Tibial nerve (tissue), 4 donors: ENCODE results near the gene AHNAK. TPM values are rescaled to one million over a fixed set of nuclear protein-coding genes. Genes with fewer than 3 reads are reported as not detected.

ENCODE experiments used
- DNase-seq, 2 donors: peaks; one replicate each; pipeline ENCODE4 v3.0.0-alpha.2; 2019; ENCODE audit warnings: low spot score in 2 of 2
- H3K27ac ChIP-seq, 4 donors: fragments of 200-600 bp; sonication (generic) in 3 of 4; one replicate each; pipeline ENCODE4 v1.5.1; 2017 to 2019; ENCODE audit warnings: mild to moderate bottlenecking in 1 of 4
- H3K27me3 ChIP-seq, 2 donors: fragments of 200-600 bp; sonication (generic) in 1 of 2; one replicate each; pipeline versions ENCODE4 v1.5.1 to v1.6.0; 2017 to 2019
- H3K36me3 ChIP-seq, 3 donors: fragments of 200-600 bp; sonication (generic); one replicate each; pipeline ENCODE4 v1.5.1; 2018 to 2019
- H3K4me1 ChIP-seq, 4 donors: fragments of 200-600 bp; sonication (generic) in 3 of 4; one replicate each; pipeline ENCODE4 v1.5.1; 2017 to 2019
- H3K4me3 ChIP-seq, 4 donors: fragments of 200-600 bp; sonication (generic) in 3 of 4; one replicate each; pipeline ENCODE4 v1.5.1; 2017 to 2019; ENCODE audit warnings: mild to moderate bottlenecking in 1 of 4, moderate library complexity in 1 of 4
- H3K9me3 ChIP-seq, 4 donors: fragments of 200-600 bp; sonication (generic) in 3 of 4; one replicate each; pipeline ENCODE4 v1.5.1; 2017 to 2019
- CTCF ChIP-seq, 5 experiments: fragments of 200-600 bp in 3 of 5; fragments of 450-650 bp in 2 of 5; sonication (generic) in 3 of 5; IDR thresholded peaks; one replicate each; pipeline ENCODE4 v1.5.1; 2016 to 2019; ENCODE audit warnings: antibody characterized with exemption in 5 of 5, mild to moderate bottlenecking in 3 of 5, moderate library complexity in 2 of 5
- EP300 ChIP-seq, 2 donors: sonication (generic); formaldehyde crosslinking; IDR thresholded peaks; one replicate each; pipeline ENCODE4 v1.6.1; 2017; ENCODE audit warnings: antibody characterized with exemption in 2 of 2, mild to moderate bottlenecking in 1 of 2
- POLR2A ChIP-seq, 2 donors: fragments of 450-650 bp; IDR thresholded peaks; one replicate each; pipeline ENCODE4 v1.6.1; 2017; ENCODE audit warnings: antibody characterized with exemption in 2 of 2, mild to moderate bottlenecking in 2 of 2, moderate library complexity in 2 of 2
- WGBS, 2 donors: methylation state at CpG; one replicate each; pipeline ENCODE4 v1.1.5; 2018; 5-methylcytosine and 5-hydroxymethylcytosine counted together
- total RNA-seq, 4 donors: library from RNA; depleted of rRNA; stranded (reverse); fragments of >200 nt; gene quantifications; one replicate each; pipeline ENCODE4 v1.1.0, GENCODE V29; 2016

The AHNAK gene
- total RNA-seq, 4 donors from 2014 or later = 1,417 to 3,061 (median 2,562) TPM

DNA sequence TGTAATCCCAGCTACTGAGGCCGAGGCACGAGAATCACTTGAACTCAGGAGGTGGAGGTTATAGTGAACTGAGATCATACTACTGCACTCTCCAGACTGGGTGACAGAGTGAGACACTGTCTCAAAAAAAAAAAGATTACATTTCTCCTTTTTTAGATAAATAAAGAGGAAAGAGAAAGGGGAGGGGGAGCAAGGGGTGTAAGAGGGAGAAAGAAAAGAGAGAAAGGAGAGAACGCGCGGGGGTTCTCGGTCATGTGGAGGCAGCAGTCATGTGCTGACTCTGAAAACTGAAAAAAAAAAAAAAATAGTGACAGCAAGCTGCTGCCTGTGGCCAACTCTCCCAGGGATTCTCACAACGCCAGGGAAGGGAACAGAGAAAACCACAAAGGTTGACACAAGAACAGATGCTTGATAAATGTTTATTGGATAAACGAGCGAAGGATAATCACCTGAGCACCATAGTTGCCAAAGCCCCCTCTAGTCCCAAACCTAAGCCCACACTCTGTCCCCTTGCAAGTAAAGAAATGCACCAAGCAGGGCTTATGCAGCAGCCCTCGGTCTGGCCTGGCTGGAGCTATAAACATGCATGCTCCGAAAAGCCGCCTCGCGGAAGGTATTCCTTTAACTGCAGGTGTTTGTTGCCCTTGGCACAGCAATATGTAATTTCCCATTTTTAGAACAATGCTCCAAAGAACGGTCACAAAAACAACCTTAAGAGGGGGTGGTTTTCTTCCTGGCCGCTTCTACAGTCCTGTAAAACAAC lies 113.3 kb downstream of the AHNAK start:
- DNase-seq = peak in 1 of 2 donors; percentile 35
- Histone ChIP-seq H3K4me3 (no peak overlapping the region), H3K36me3 (no peaks in the 10 kb centered on the region), H3K27ac (peak overlapping the region; percentile 75 to 96 (median 87)), H3K27me3 (no peaks in the 10 kb centered on the region), H3K4me1 (peaks cover 0 to 85% (median 53%) of the 10 kb centered on the region in 4 donors), H3K9me3 (no peaks in the 10 kb centered on the region)
- TF ChIP-seq EP300 (IDR thresholded peaks at IDR 0.05) (no peak), POLR2A (IDR thresholded peaks at IDR 0.05) (no peak)
- 27 to 33% methylated on average over 16 of the region's 16 CpGs for WGBS, 2 donors

DNA sequence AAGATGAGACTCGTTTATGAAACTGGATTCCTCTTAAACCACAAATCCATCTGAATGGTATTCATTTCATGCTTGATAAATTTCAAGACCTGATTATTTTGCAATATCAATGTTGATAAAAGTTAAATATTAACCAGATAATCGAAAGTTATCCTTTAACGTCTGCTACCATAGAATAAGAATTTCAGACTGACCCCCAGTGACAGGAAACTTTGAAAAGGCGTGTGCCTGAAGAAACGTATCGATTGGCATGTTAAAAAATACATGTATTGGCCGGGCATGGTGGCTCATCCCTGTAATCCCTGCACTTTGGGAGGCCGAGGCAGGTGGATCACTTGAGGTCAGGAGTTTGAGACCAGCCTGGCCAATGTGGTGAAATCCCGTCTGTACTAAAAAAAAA lies 113.9 kb downstream of the AHNAK start:
- DNase-seq = no peak
- Histone ChIP-seq H3K27me3 (no peaks in the 10 kb centered on the region), H3K4me3 (no peak overlapping the region), H3K4me1 (peaks cover 0 to 90% (median 55%) of the 10 kb centered on the region in 4 donors), H3K36me3 (no peaks in the 10 kb centered on the region), H3K27ac (peak overlapping the region; percentile 75 to 96 (median 87)), H3K9me3 (no peaks in the 10 kb centered on the region)
- TF ChIP-seq POLR2A (IDR thresholded peaks at IDR 0.05) (no peak), CTCF (IDR thresholded peaks at IDR 0.05) (no peak), EP300 (IDR thresholded peaks at IDR 0.05) (no peak)
- 69 to 70% methylated on average over 9 of the region's 9 CpGs for WGBS, 2 donors

DNA sequence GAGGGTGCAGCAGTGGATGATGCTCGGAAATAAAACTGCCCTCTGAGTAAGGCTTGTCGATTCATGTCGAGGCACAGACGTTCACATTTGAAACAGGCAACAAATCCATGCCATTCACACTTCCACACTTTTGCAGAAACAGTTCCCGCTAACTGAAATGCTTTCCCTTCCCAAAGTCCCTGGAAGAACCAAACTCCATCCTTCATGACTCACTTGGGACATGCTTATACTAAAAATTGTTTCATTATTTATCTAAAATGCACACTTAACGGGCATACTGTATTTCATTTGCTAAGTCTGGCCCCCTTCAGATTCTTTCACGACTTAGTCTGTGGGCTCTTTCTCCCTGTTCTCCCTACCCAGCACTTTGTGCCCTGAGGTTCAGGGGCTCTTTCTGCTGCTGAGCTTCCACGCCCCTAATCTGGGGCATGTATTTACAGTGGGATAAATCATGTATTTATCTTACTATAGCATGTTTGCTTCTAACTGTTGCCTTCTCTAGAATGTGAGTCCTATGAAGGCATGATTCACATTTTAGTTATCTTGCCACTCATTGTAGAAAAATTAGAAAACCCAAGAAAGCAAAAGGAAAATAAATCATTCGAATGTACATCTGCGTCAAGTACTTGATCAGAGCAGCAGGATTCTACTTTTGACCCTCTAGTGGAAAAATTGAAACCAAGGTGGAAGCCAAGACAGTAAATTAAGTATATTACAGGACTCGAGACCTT lies 115.3 kb downstream of the AHNAK start:
- Histone ChIP-seq H3K4me1 (peaks cover 0 to 99% (median 57%) of the 10 kb centered on the region in 4 donors), H3K9me3 (no peaks in the 10 kb centered on the region), H3K36me3 (no peaks in the 10 kb centered on the region), H3K27me3 (no peaks in the 10 kb centered on the region), H3K27ac (peak overlapping the region in 3 of 4 donors; percentile 83 to 96 (median 91)), H3K4me3 (no peak overlapping the region)
- no peak for TF ChIP-seq POLR2A (IDR thresholded peaks at IDR 0.05)
- TF ChIP-seq CTCF (IDR thresholded peaks at IDR 0.05) = no peak
- no peak for TF ChIP-seq EP300 (IDR thresholded peaks at IDR 0.05)
- DNase-seq = no peak
- 46 to 48% methylated on average over 11 of the region's 11 CpGs for WGBS, 2 donors

DNA sequence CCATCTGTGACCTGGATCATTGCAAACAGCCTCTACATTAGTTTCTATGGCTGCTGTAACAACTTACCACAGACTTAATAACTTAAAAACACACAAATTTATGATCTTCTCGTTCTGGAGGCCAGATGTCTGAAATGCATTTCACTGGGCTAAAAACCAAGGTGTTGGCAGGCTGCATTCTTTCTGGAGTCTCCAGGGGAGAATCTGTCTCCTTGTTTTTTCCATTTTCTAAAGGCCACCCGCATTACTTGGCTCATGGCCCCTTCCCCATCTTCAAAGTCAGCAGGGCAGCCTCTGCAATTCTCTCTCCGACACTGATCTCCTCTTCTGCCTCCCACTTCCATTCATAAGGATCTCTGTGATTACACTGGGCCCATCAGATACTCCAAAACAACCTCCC lies 116.2 kb downstream of the AHNAK start:
- no peak for DNase-seq
- WGBS, 2 donors = 44 to 51% methylated on average over 3 of the region's 3 CpGs
- Histone ChIP-seq H3K27me3 (no peaks in the 10 kb centered on the region), H3K4me3 (no peak overlapping the region), H3K36me3 (no peaks in the 10 kb centered on the region), H3K27ac (peak overlapping the region; percentile 3 to 96 (median 64)), H3K4me1 (peaks cover 0 to 92% (median 50%) of the 10 kb centered on the region in 4 donors), H3K9me3 (no peaks in the 10 kb centered on the region)
- TF ChIP-seq CTCF (IDR thresholded peaks at IDR 0.05) = no peak
- no peak for TF ChIP-seq EP300 (IDR thresholded peaks at IDR 0.05)
- TF ChIP-seq POLR2A (IDR thresholded peaks at IDR 0.05) = no peak

- Histone ChIP-seq H3K27ac (peak overlapping the region in 2 of 4 donors; percentile 71 to 96), H3K36me3 (no peaks in the 10 kb centered on the region), H3K27me3 (no peaks in the 10 kb centered on the region), H3K4me1 (peaks cover 0 to 92% (median 39%) of the 10 kb centered on the region in 4 donors), H3K4me3 (no peak overlapping the region), H3K9me3 (no peaks in the 10 kb centered on the region)
- no peak for DNase-seq
- TF ChIP-seq CTCF (IDR thresholded peaks at IDR 0.05) (no peak), EP300 (IDR thresholded peaks at IDR 0.05) (no peak), POLR2A (IDR thresholded peaks at IDR 0.05) (no peak)
- 77 to 79% methylated on average over 8 of the region's 8 CpGs for WGBS, 2 donors
Observed at GRCh38 chr11:62428871-62429560, 117.6 kb downstream of the AHNAK start.
